G401.6 (cell line): ENCODE measurements around the gene SCYGR7.
"Not testable (repeated sequence)": the region's sequence is repeated elsewhere in the genome, so short reads cannot be mapped to it uniquely, and the experiment has no call there.

ENCODE experiments used
- FAIRE-seq: peaks from 2 replicates; lab custom pipeline; 2012; peaks lifted over from hg19 to GRCh38; lab: Jason Lieb, UNC

Gene SCYGR7

GRCh38 chr2:227728035-227728434 lies at the start of gene SCYGR7:
Gene SCYGR7 (plus strand): TSS chr2:227728335. CDS start chr2:227728335, 0 bp downstream.
- no peak for FAIRE-seq

GRCh38 chr2:227684258-227684657 lies 43.9 kb upstream of the SCYGR7 start:
- FAIRE-seq, result no peak

- no peak for FAIRE-seq
Measured at GRCh38 chr2:227687189-227687588, 40.9 kb upstream of the SCYGR7 start.

GRCh38 chr2:227696990-227697679 lies 31.0 kb upstream of the SCYGR7 start:
- no peak for FAIRE-seq

- no peak for FAIRE-seq
Measured at GRCh38 chr2:227701556-227701955, 26.6 kb upstream of the SCYGR7 start.

GRCh38 chr2:227703280-227703732 lies 24.8 kb upstream of the SCYGR7 start:
- FAIRE-seq, result no peak

- no peak for FAIRE-seq
Measured at GRCh38 chr2:227703961-227704360, 24.2 kb upstream of the SCYGR7 start.

- FAIRE-seq, result no peak
Measured at GRCh38 chr2:227706859-227707258, 21.3 kb upstream of the SCYGR7 start.

- FAIRE-seq, result no peak
Measured at GRCh38 chr2:227707390-227707789, 20.7 kb upstream of the SCYGR7 start.

GRCh38 chr2:227710986-227711385 lies 17.1 kb upstream of the SCYGR7 start:
- FAIRE-seq, result no peak

GRCh38 chr2:227713291-227713690 lies 14.8 kb upstream of the SCYGR7 start:
- FAIRE-seq, result no peak

GRCh38 chr2:227716501-227716900 lies 11.6 kb upstream of the SCYGR7 start:
- FAIRE-seq, result no peak

GRCh38 chr2:227717687-227718567 lies 10.2 kb upstream of the SCYGR7 start, which contains the start of gene SLC19A3:
Gene SLC19A3 (minus strand): TSS chr2:227718028. CDS start chr2:227702318, 15,710 bp downstream.
- FAIRE-seq, result no peak

- FAIRE-seq, result no peak
Measured at GRCh38 chr2:227719641-227720040, 8.5 kb upstream of the SCYGR7 start.

GRCh38 chr2:227720680-227721079 lies 7.5 kb upstream of the SCYGR7 start:
- no peak for FAIRE-seq

GRCh38 chr2:227722821-227723220 lies 5.3 kb upstream of the SCYGR7 start:
- not testable (repeated sequence) for FAIRE-seq

- FAIRE-seq, result no peak
Measured at GRCh38 chr2:227724394-227725039, 3.6 kb upstream of the SCYGR7 start, which contains the start of gene SCYGR6. Gene SCYGR6 (minus strand): TSS chr2:227724757. CDS start chr2:227724757, 0 bp downstream.

- no peak for FAIRE-seq
Measured at GRCh38 chr2:227739351-227739750, 11.2 kb downstream of the SCYGR7 start.

- not testable (repeated sequence) for FAIRE-seq
Measured at GRCh38 chr2:227740705-227741104, 12.6 kb downstream of the SCYGR7 start.

- no peak for FAIRE-seq
Measured at GRCh38 chr2:227745594-227745993, 17.5 kb downstream of the SCYGR7 start, which contains the start of gene SCYGR8. Gene SCYGR8 (plus strand): TSS chr2:227745894. CDS start chr2:227745894, 0 bp downstream.

GRCh38 chr2:227748079-227748478 lies 19.9 kb downstream of the SCYGR7 start:
- no peak for FAIRE-seq

- not testable (repeated sequence) for FAIRE-seq
Measured at GRCh38 chr2:227756261-227756660, 28.1 kb downstream of the SCYGR7 start.
